GM18511 (cell line): ENCODE data around the gene CDH7.

Experiments used
- ATAC-seq: cut with Tn5 transposase; IDR thresholded peaks from one replicate; pipeline ENCODE4 v1.9.1; 2021; ENCODE audit warnings: mild to moderate bottlenecking, moderate library complexity; ENCODE audit not compliant: unreplicated experiment

CDH7 gene

GRCh38 chr18:65762556-65762955 lies 11.7 kb downstream of the CDH7 start:
- no peak for ATAC-seq

- no peak for ATAC-seq
Observed at GRCh38 chr18:65767406-65767805, 16.6 kb downstream of the CDH7 start.

GRCh38 chr18:65768120-65768778 lies 17.4 kb downstream of the CDH7 start:
- ATAC-seq: no peak

- no peak for ATAC-seq
Observed at GRCh38 chr18:65769652-65770051, 18.8 kb downstream of the CDH7 start.

GRCh38 chr18:65786474-65786873 lies 35.7 kb downstream of the CDH7 start:
- ATAC-seq: no peak

GRCh38 chr18:65788373-65788772 lies 37.6 kb downstream of the CDH7 start:
- ATAC-seq: no peak

- no peak for ATAC-seq
Observed at GRCh38 chr18:65790604-65791003, 39.8 kb downstream of the CDH7 start.

GRCh38 chr18:65791719-65792118 lies 40.9 kb downstream of the CDH7 start:
- no peak for ATAC-seq

GRCh38 chr18:65792456-65793074 lies 41.8 kb downstream of the CDH7 start:
- ATAC-seq: no peak

GRCh38 chr18:65808759-65809158 lies 57.9 kb downstream of the CDH7 start:
- ATAC-seq: no peak

- ATAC-seq: no peak
Observed at GRCh38 chr18:65811307-65811706, 60.5 kb downstream of the CDH7 start.

- no peak for ATAC-seq
Observed at GRCh38 chr18:65815506-65815905, 64.7 kb downstream of the CDH7 start.

- no peak for ATAC-seq
Observed at GRCh38 chr18:65817178-65817577, 66.4 kb downstream of the CDH7 start.

- ATAC-seq: no peak
Observed at GRCh38 chr18:65821911-65822310, 71.1 kb downstream of the CDH7 start.

- ATAC-seq: no peak
Observed at GRCh38 chr18:65822826-65823225, 72.0 kb downstream of the CDH7 start.

- ATAC-seq: no peak
Observed at GRCh38 chr18:65827444-65827843, 76.6 kb downstream of the CDH7 start.

GRCh38 chr18:65835881-65836280 lies 85.1 kb downstream of the CDH7 start:
- no peak for ATAC-seq

GRCh38 chr18:65846107-65846506 lies 95.3 kb downstream of the CDH7 start:
- no peak for ATAC-seq

- no peak for ATAC-seq
Observed at GRCh38 chr18:65852273-65852672, 101.5 kb downstream of the CDH7 start.

GRCh38 chr18:65859075-65859474 lies 108.3 kb downstream of the CDH7 start:
- no peak for ATAC-seq

GRCh38 chr18:65869527-65869926 lies 118.7 kb downstream of the CDH7 start:
- ATAC-seq: no peak

GRCh38 chr18:65876310-65876709 lies 125.5 kb downstream of the CDH7 start:
- ATAC-seq: no peak

- no peak for ATAC-seq
Observed at GRCh38 chr18:65897292-65897691, 146.5 kb downstream of the CDH7 start.
